ENCODE results near the gene ACOX1. TPM values are rescaled to one million over a fixed set of nuclear protein-coding genes. Genes with fewer than 3 reads are reported as not detected.
"Not testable (repeated sequence)": the region's sequence is repeated elsewhere in the genome, so short reads cannot be mapped to it uniquely, and the experiment has no call there.

The ACOX1 gene
- total RNA-seq, 1 experiment from 2014 or later, result 17.6 TPM

GRCh38 chr17:75981019-75981615 is 2.2 kb upstream of the ACOX1 start:
- no peak for DNase-seq (ENCODE audit: low read depth)

- DNase-seq (ENCODE audit: low read depth), result no peak
These were observed 1.4 kb upstream of the ACOX1 start for GRCh38 chr17:75980188-75981018.

- no peak for DNase-seq (ENCODE audit: low read depth)
These were observed 780 bp upstream of the ACOX1 start for GRCh38 chr17:75979705-75980187.

- DNase-seq (ENCODE audit: low read depth), result no peak
These were observed 2.7 kb downstream of the ACOX1 start for GRCh38 chr17:75976175-75976848.

GRCh38 chr17:75975757-75976174 is 3.2 kb downstream of the ACOX1 start:
- no peak for DNase-seq (ENCODE audit: low read depth)

- DNase-seq (ENCODE audit: low read depth), result not testable (repeated sequence)
These were observed 3.8 kb downstream of the ACOX1 start for GRCh38 chr17:75975187-75975586.

- no peak for DNase-seq (ENCODE audit: low read depth)
These were observed 8.3 kb downstream of the ACOX1 start for GRCh38 chr17:75970626-75971025.

GRCh38 chr17:75970011-75970523 is 8.9 kb downstream of the ACOX1 start:
- DNase-seq (ENCODE audit: low read depth), result peak; percentile 27

GRCh38 chr17:75969044-75969443 is 9.9 kb downstream of the ACOX1 start:
- not testable (repeated sequence) for DNase-seq (ENCODE audit: low read depth)

GRCh38 chr17:75965468-75965867 is 13.5 kb downstream of the ACOX1 start:
- no peak for DNase-seq (ENCODE audit: low read depth)

GRCh38 chr17:75959839-75960511 is 19.0 kb downstream of the ACOX1 start:
- no peak for DNase-seq (ENCODE audit: low read depth)

- no peak for DNase-seq (ENCODE audit: low read depth)
These were observed 19.7 kb downstream of the ACOX1 start for GRCh38 chr17:75959051-75959838.

GRCh38 chr17:75950855-75951554 is 28.0 kb downstream of the ACOX1 start:
- DNase-seq (ENCODE audit: low read depth), result no peak

GRCh38 chr17:75950421-75950820 is 28.5 kb downstream of the ACOX1 start:
- DNase-seq (ENCODE audit: low read depth), result no peak

- no peak for DNase-seq (ENCODE audit: low read depth)
These were observed 33.8 kb downstream of the ACOX1 start for GRCh38 chr17:75945211-75945610.

- DNase-seq (ENCODE audit: low read depth), result no peak
These were observed 35.5 kb downstream of the ACOX1 start for GRCh38 chr17:75943491-75943890.

- DNase-seq (ENCODE audit: low read depth), result no peak
These were observed 36.5 kb downstream of the ACOX1 start for GRCh38 chr17:75942473-75942872.

GRCh38 chr17:75941442-75941819 is 37.5 kb downstream of the ACOX1 start:
- DNase-seq (ENCODE audit: low read depth), result no peak

- peak; percentile 97 for DNase-seq (ENCODE audit: low read depth)
These were observed 38.1 kb downstream of the ACOX1 start, which contains the start of gene FBF1 for GRCh38 chr17:75940727-75941441. FBF1 (minus strand) TSS chr17:75941042; CDS start chr17:75938149, 2,893 bp downstream.

Data from HT1080 (cell line).